HUES6 (cell line): Measurements from ENCODE around the gene OR10K2.
"Not testable (repeated sequence)": the region's sequence is repeated elsewhere in the genome, so short reads cannot be mapped to it uniquely, and the experiment has no call there.

Experiments used
- H3K27ac ChIP-seq: 2 replicates; pipeline ENCODE4 v1.7.0; 2013; ENCODE audit warnings: low read depth, mild to moderate bottlenecking, low read length, inconsistent platforms
- H3K27me3 ChIP-seq: 2 replicates; pipeline ENCODE4 v1.6.1; 2013; ENCODE audit warnings: low read length; ENCODE audit not compliant: control insufficient read depth, insufficient read depth
- H3K36me3 ChIP-seq: 2 replicates; pipeline ENCODE4 v1.6.1; 2013; ENCODE audit warnings: low read length; ENCODE audit not compliant: control insufficient read depth, insufficient read depth
- H3K4me1 ChIP-seq: 2 replicates; pipeline ENCODE4 v1.6.1; 2013; ENCODE audit warnings: low read length; ENCODE audit not compliant: control insufficient read depth, insufficient read depth
- H3K4me3 ChIP-seq: 2 replicates; pipeline ENCODE4 v1.5.1; 2013; ENCODE audit warnings: low read depth, low read length
- H3K9ac ChIP-seq: one replicate; pipeline ENCODE4 v1.6.1; 2013; ENCODE audit warnings: mild to moderate bottlenecking, low read length
- H3K9me3 ChIP-seq: 2 replicates; pipeline ENCODE4 v1.6.1; 2013; ENCODE audit warnings: low read depth, low read length; ENCODE audit not compliant: control insufficient read depth, insufficient read depth

The OR10K2 gene

GRCh38 chr1:158426137-158426536, at the start of gene OR10K2:
Gene OR10K2 (minus strand): TSS chr1:158426237. CDS start chr1:158420866, 5,371 bp downstream.
- Histone ChIP-seq H3K4me3 (no peak within 1 kb of the TSS), H3K9me3 (no peaks in the 10 kb centered on the region), H3K9ac (no peak within 1 kb of the TSS), H3K27me3 (no peaks in the 10 kb centered on the region), H3K27ac (no peak within 1 kb of the TSS), H3K4me1 (peaks cover 18% of the 10 kb centered on the region), H3K36me3 (no peaks in the 10 kb centered on the region)

- no peaks in the 10 kb centered on the region for H3K27me3 ChIP-seq
- H3K27ac ChIP-seq = no peak within 1 kb of the TSS
- no peak within 1 kb of the TSS for H3K4me3 ChIP-seq
- H3K9ac ChIP-seq = no peak within 1 kb of the TSS
- no peaks in the 10 kb centered on the region for H3K4me1 ChIP-seq
- no peaks in the 10 kb centered on the region for H3K9me3 ChIP-seq
- H3K36me3 ChIP-seq = no peaks in the 10 kb centered on the region
These were observed 45.9 kb upstream of the OR10K2 start, which contains the start of gene OR10R2 for GRCh38 chr1:158471920-158472319. Gene OR10R2 (plus strand): TSS chr1:158472220. CDS start chr1:158472326, 106 bp downstream.

- no peaks in the 10 kb centered on the region for H3K9me3 ChIP-seq
- H3K9ac ChIP-seq = no peak within 1 kb of the TSS
- no peaks in the 10 kb centered on the region for H3K36me3 ChIP-seq
- H3K4me3 ChIP-seq = no peak within 1 kb of the TSS
- no peaks in the 10 kb centered on the region for H3K27me3 ChIP-seq
- H3K4me1 ChIP-seq = no peaks in the 10 kb centered on the region
- H3K27ac ChIP-seq = no peak within 1 kb of the TSS
These were observed 35.5 kb upstream of the OR10K2 start, which contains the start of gene OR10K1 for GRCh38 chr1:158461534-158461933. Gene OR10K1 (plus strand): TSS chr1:158461834. CDS start chr1:158465562, 3,728 bp downstream.

- Histone ChIP-seq H3K27me3 (no peaks in the 10 kb centered on the region), H3K9ac (no peak overlapping the region), H3K36me3 (no peaks in the 10 kb centered on the region), H3K9me3 (no peaks in the 10 kb centered on the region), H3K4me3 (no peak overlapping the region), H3K4me1 (no peaks in the 10 kb centered on the region), H3K27ac (no peak overlapping the region)
These were observed 32.2 kb upstream of the OR10K2 start for GRCh38 chr1:158458263-158458662.

- Histone ChIP-seq H3K9ac (no peak overlapping the region), H3K27ac (no peak overlapping the region), H3K9me3 (no peaks in the 10 kb centered on the region)
These were observed 31.2 kb upstream of the OR10K2 start for GRCh38 chr1:158457246-158457645.

GRCh38 chr1:158454537-158454936, 28.5 kb upstream of the OR10K2 start:
- Histone ChIP-seq H3K9me3 (no peaks in the 10 kb centered on the region), H3K27ac (no peak overlapping the region), H3K4me3 (no peak overlapping the region)

More at GRCh38 chr1:158457246-158457645, 31.2 kb upstream of the OR10K2 start:
- Histone ChIP-seq H3K4me3 (no peak overlapping the region), H3K36me3 (no peaks in the 10 kb centered on the region), H3K4me1 (no peaks in the 10 kb centered on the region), H3K27me3 (no peaks in the 10 kb centered on the region)

GRCh38 chr1:158445376-158445775, 19.3 kb upstream of the OR10K2 start:
- no peak overlapping the region for H3K4me3 ChIP-seq
- no peak overlapping the region for H3K27ac ChIP-seq
- no peaks in the 10 kb centered on the region for H3K27me3 ChIP-seq
- no peak overlapping the region for H3K9ac ChIP-seq
- H3K36me3 ChIP-seq = no peaks in the 10 kb centered on the region
- no peaks in the 10 kb centered on the region; the same call in 1 of the 2 replicates for H3K9me3 ChIP-seq
- H3K4me1 ChIP-seq = no peaks in the 10 kb centered on the region

More at GRCh38 chr1:158454537-158454936, 28.5 kb upstream of the OR10K2 start:
- H3K36me3 ChIP-seq = no peaks in the 10 kb centered on the region
- no peaks in the 10 kb centered on the region for H3K4me1 ChIP-seq
- no peaks in the 10 kb centered on the region for H3K27me3 ChIP-seq
- no peak overlapping the region for H3K9ac ChIP-seq

- no peaks in the 10 kb centered on the region for H3K27me3 ChIP-seq
- H3K4me1 ChIP-seq = no peaks in the 10 kb centered on the region
- H3K27ac ChIP-seq = no peak overlapping the region
- H3K36me3 ChIP-seq = no peaks in the 10 kb centered on the region
- no peak overlapping the region for H3K4me3 ChIP-seq
- no peak overlapping the region for H3K9ac ChIP-seq
- no peaks in the 10 kb centered on the region for H3K9me3 ChIP-seq
These were observed 8.7 kb upstream of the OR10K2 start for GRCh38 chr1:158434741-158435140.

GRCh38 chr1:158430163-158430562, 4.1 kb upstream of the OR10K2 start:
- H3K27ac ChIP-seq, H3K36me3 ChIP-seq, H3K9me3 ChIP-seq, H3K9ac ChIP-seq, H3K27me3 ChIP-seq, H3K4me3 ChIP-seq, H3K4me1 ChIP-seq: not testable (repeated sequence)

GRCh38 chr1:158425027-158425426, 1.0 kb downstream of the OR10K2 start:
- Histone ChIP-seq H3K9me3 (no peaks in the 10 kb centered on the region), H3K4me1 (peaks cover 18% of the 10 kb centered on the region), H3K9ac (no peak overlapping the region), H3K27me3 (no peaks in the 10 kb centered on the region), H3K36me3 (no peaks in the 10 kb centered on the region), H3K27ac (no peak overlapping the region), H3K4me3 (no peak overlapping the region)

- H3K27me3 ChIP-seq = no peaks in the 10 kb centered on the region
- no peaks in the 10 kb centered on the region for H3K9me3 ChIP-seq
- H3K4me1 ChIP-seq = peaks cover 18% of the 10 kb centered on the region
- H3K27ac ChIP-seq = peak overlapping the region; percentile 72; the same call in 1 of the 2 replicates
- H3K36me3 ChIP-seq = no peaks in the 10 kb centered on the region
- no peak overlapping the region for H3K4me3 ChIP-seq
- no peak overlapping the region for H3K9ac ChIP-seq
These were observed 3.8 kb downstream of the OR10K2 start for GRCh38 chr1:158422212-158422611.

- H3K4me3 ChIP-seq = no peak overlapping the region
- H3K9me3 ChIP-seq = no peaks in the 10 kb centered on the region
- H3K27ac ChIP-seq = no peak overlapping the region
- no peaks in the 10 kb centered on the region for H3K27me3 ChIP-seq
- H3K4me1 ChIP-seq = peaks cover 12% of the 10 kb centered on the region
- H3K9ac ChIP-seq = no peak overlapping the region
- H3K36me3 ChIP-seq = no peaks in the 10 kb centered on the region
These were observed 8.5 kb downstream of the OR10K2 start for GRCh38 chr1:158417586-158417985.
